NCI-H2171 (cell line): ENCODE results near the gene KCNK2.
"Not testable (repeated sequence)": the region's sequence is repeated elsewhere in the genome, so short reads cannot be mapped to it uniquely, and the experiment has no call there.

Experiments used
- DNase-seq: peaks from one replicate; lab custom pipeline; 2025; lab: John Stamatoyannopoulos, UW

KCNK2 gene

GRCh38 chr1:215156232-215156631 lies 73.7 kb downstream of the KCNK2 start:
- no peak for DNase-seq

DNA sequence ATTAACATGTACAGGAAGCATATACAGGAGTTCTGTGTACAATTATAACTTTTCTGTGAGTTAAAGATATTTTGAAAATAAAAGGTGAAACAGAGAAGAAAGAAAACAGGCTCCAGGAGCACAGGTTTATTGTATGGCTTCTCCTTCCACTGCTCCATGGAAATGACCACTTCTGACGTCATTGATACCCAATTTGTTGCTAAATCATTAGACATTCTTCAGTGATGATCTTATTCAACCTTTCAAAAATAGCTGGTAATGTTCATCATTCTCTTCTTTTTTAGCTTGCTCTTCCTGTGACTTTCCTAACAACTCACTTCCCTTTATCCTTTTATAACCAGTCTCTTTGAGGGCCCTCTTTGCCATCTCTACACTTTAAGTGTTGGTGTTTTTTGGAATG lies 77.8 kb downstream of the KCNK2 start:
- no peak for DNase-seq

DNA sequence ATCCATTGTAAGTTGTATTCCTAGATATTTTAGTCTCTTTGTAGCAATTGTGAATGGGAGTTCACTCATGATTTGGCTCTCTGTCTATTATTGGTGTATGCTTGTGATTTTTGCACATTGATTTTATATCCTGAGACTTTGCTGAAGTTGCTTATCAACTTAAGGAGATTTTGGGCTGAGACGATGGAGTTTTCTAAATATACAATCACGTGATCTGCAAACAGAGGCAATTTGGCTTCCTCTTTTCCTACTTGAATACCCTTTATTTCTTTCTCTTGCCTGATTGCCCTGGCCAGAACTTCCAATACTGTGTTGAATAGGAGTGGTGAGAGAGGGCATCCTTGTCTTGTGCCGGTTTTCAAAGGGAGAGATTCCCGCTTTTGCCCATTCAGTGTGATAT lies 80.6 kb downstream of the KCNK2 start:
- not testable (repeated sequence) for DNase-seq

- DNase-seq: no peak
These were observed 84.3 kb downstream of the KCNK2 start for GRCh38 chr1:215166886-215167285.

- no peak for DNase-seq
These were observed 99.0 kb downstream of the KCNK2 start for GRCh38 chr1:215181518-215181917.

DNA sequence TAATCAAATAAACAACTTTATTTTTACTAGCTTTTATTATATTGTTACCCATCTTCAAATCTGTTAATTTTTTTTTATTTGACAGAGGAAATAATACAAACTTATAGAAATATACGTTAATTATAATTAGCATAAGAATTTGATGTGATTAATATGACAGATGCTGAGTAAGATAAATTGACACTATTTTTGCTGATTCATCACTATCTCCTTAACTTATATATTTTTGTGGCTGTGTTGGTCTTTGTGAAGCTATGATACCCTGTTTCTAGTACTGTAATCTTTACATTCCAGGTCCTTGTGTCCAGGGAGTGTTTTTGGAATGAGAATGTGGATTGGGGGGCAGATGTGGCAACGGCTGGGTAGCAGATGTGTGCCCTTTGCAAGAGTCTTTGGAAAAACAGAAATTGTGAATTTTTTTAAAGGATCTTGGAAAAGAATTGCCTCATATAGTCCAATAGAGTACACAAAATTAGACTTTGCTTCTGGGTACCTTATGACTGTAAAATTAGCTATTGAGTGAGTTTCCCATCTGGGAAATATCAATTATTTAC lies 102.6 kb downstream of the KCNK2 start:
- no peak for DNase-seq

- no peak for DNase-seq
These were observed 105.9 kb downstream of the KCNK2 start for GRCh38 chr1:215188302-215188950.

GRCh38 chr1:215192306-215192705 lies 109.8 kb downstream of the KCNK2 start:
- no peak for DNase-seq

DNA sequence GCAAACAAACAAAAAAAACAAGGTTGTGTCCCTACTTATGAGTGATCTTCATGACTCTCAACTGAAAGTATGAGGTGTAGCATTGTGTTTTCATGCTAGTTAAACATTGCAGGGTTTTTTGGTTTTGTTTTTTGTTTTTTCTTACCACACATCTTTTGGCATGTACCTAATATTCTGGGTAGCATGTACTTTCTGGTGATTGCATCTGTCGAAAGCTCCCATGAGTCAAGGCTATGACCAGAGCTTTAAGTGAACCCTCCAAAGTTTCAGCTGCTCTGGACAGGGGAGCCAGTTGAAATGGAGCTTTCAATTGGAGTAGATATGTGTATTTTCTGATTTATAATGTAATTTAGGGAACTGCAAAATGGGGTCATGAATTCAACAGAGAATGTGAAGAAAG lies 115.5 kb downstream of the KCNK2 start:
- DNase-seq: no peak

DNA sequence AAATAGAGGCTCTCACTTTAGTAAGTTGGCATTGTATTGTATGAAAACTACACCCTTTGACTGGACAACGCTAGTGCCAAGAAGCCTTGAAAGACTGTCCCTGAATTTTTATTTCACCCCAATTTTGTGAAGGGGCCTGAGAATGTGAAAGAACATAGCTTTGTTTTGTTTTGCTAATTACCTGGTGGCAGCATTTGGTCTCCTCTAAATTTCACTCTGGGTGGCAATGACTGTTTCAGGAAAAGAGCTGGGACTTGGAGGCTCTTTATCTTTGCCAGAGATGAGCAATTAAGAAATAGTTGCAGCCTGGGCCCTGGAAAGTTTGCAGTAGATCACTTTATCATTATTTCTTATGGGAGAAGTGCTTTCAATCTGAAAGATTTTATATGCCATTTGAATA lies 117.6 kb downstream of the KCNK2 start:
- DNase-seq: no peak

DNA sequence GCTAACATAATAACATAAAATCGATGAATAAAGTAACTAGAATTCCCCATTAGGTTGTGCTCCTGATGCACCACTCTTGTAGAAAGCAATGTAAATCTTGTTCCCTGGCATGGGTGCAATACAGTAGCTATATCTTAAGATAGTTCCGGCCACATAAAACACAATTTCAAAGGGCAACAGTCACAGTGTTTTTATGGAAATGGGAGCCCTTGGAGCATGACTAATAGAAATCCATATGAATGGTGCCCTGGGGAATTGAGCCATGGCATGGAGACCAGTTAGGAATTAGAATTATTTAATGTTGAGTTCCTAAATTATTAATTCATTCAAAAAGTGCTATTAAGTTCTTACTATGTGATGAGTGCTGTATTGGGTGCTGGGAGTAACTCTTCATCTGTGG lies 118.7 kb downstream of the KCNK2 start:
- DNase-seq: no peak

GRCh38 chr1:215202868-215203267 lies 120.3 kb downstream of the KCNK2 start:
- DNase-seq: no peak

DNA sequence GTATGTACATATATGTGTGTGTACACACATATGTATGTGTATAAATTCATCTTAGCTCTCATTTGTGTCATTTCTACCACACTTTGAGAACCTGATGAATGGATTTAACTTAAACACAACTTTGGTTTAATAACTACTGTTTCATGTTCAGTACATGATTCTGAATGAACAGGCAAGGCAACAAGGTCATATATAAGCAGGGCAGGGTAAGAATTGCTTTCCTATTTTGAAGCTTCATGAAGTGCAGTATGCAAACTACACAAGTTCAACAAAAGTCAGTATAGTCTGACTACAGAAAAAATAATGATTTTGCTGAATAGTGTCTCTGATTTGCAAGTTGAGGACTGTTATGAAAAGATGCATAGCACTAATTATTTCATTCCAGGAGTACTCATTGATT lies 127.6 kb downstream of the KCNK2 start:
- no peak for DNase-seq

- no peak for DNase-seq
These were observed 133.3 kb downstream of the KCNK2 start for GRCh38 chr1:215215846-215216245.

DNA sequence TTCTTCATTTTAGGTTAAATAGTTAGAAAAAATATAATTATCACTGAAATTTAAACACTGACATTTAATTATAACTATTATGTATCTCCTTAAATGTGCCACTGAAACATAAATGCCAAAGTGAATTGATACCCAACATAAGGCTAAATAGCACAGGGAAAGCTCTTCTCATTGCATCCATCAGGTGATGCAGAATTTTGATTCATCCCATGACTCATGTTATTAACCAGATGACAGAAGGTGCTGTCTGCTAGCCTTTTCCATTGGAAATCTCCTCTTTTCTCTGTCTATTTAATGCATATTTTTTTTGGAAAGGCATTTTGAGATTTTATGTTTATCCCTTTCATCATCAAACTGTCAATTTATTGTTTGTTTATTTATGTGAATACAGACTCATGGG lies 136.8 kb downstream of the KCNK2 start:
- DNase-seq: no peak

DNA sequence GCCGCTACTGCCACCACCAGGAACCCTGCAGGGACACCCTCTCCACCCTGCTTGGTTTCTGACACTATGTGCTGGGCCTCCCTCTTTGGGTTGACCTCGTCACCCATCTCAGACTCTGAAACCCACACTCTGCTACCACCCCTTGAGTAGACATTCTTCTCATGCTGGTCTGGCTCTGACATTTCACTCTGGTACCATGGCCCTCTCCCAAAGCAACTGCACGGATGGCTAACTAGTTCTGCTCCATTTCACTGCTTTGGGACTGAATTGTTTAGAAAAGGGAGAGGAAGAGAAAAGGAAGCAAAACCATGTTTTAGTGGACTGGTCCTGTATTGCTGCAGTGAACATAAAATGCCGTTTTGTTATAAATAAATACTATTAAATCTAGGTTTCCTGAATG lies 137.8 kb downstream of the KCNK2 start:
- no peak for DNase-seq

DNA sequence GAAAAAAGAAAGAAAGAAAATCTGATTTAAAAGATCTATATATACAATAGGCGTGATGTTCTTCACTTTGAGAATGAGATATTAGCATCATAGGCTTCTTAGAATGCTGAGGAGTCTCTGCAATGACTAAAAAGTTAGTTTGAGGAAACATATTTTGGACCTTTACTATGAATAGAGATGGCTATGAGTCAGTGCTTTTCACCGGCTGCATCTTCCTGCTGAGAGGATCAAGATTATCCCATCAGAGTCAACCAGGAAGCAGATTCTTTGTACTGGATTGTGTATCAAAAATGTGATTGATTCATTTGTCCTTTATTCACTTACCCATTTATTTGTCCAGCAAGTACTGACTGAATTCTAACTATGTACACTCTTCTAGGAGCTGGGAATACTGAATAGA lies 144.2 kb downstream of the KCNK2 start:
- no peak for DNase-seq

DNA sequence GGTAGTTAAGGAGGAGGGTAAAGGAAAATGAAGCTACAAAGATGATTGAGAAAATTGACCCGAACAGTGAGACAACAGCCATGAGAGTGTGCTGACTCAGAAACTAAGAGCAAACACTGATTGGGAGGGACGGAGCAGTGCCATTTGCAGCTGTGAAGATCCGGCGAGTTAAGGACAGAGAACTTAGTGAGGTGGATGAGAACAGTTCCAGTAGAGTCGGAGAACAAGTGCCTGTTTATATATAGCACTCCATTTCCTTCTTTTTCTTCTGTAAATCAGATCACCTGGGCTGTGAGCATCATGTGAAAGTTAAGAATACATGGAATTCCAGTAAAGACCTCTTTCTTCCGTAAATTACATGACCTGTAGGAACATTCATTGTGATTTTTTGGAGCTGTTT lies 145.7 kb downstream of the KCNK2 start:
- DNase-seq: no peak

DNA sequence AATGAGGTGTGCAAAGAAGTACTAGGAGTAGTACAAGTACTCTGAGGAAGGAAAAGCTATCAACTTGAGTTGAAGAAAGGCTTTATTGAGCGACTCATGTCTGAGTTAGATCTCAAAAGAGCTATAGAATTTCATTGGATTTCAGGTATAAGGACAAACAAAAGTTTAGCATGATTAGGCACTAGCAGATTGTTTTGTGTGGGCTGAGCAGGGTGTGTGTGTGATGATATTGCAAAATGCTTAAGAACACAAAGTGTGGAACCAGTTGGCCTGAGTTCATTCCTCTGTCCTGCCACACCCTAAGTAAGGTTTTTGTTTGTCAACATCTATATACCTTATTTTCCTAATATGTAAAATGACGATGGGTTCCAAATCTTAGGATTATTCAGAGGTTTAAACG lies 158.9 kb downstream of the KCNK2 start:
- no peak for DNase-seq

DNA sequence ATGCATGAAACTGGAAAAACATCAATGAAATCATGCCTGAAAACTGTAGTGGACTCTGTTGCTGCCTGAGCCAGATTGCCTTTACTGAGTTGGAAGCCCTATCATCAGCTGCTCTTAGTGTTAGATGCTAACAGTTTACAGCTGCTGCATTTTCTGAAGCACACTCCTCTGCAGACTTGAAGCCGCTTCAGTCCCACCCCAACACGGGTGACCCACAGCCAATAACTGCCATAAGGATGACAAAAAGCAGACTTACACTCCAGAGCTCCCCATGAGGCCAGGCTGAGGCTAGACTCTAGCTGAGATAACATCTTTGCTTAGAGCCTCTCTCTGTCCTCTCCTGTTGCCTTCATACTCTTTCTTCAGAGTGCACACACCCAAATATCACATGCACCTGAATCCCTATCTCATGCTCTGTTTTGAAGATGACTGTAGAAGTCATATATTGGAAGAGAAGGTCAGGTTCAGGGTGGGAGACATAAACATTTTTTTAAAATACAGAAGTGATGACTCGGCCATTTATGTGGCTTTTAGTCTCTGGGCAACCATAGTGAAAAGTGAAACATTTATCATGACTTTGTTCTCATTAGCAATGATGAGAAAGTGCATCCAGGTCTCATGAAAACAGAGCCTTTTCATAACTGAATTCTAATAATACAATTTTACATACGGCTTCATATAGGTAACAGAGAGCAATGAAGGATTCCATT lies 161.0 kb downstream of the KCNK2 start:
- DNase-seq: no peak

DNA sequence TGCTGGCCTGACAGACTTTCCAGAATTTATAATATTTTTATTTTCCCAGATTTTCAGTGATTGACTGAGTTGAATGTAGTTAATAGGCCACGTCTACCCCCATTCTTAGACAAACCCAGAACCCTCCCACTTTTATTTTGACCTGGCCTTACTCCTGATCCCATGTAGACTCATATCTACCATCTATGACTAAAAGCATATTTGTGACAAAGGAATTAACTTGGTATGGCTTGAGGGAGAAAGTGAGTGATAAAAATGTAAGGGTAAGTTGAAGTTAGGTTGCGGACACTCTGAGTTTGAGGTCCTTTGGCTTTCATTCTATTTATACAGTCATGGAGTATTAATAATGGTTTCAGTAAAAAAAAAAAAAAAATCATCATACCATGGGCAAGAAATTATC lies 168.4 kb downstream of the KCNK2 start:
- no peak for DNase-seq

GRCh38 chr1:215251428-215251827 lies 168.9 kb downstream of the KCNK2 start:
- no peak for DNase-seq

- DNase-seq: no peak
These were observed 169.6 kb downstream of the KCNK2 start for GRCh38 chr1:215252164-215252563.
